ENCODE results near the gene GPR179.

DNA sequence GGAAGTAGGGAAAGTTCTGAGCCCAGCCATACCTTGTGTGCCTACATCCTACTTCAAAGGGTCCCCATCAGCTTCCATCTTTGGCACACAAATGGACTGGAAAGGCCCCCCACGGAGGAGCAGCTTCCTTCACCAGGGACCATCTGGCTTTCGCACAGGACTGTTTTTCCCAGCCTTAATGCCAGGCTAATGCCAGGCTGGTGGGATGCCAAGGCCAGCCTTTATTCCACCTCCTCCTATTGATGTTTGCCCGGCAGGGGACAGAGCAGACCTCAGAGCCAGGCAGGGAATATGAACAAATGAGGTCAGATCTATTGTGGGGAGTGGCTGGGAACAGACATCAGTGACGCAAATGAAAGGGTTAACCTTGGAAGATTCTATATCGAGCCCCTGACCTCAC is 5.7 kb downstream of the GPR179 start:
- no peak for TF ChIP-seq PPARA (CRISPR knock-in tag; IDR thresholded peaks at IDR 0.05; ENCODE audit: borderline replicate concordance)
- TF ChIP-seq OSR1 (CRISPR knock-in tag; IDR thresholded peaks at IDR 0.05) = no peak
- TF ChIP-seq ZFP3 (CRISPR knock-in tag; IDR thresholded peaks at IDR 0.05) = no peak
- TF ChIP-seq, protein P1, sequence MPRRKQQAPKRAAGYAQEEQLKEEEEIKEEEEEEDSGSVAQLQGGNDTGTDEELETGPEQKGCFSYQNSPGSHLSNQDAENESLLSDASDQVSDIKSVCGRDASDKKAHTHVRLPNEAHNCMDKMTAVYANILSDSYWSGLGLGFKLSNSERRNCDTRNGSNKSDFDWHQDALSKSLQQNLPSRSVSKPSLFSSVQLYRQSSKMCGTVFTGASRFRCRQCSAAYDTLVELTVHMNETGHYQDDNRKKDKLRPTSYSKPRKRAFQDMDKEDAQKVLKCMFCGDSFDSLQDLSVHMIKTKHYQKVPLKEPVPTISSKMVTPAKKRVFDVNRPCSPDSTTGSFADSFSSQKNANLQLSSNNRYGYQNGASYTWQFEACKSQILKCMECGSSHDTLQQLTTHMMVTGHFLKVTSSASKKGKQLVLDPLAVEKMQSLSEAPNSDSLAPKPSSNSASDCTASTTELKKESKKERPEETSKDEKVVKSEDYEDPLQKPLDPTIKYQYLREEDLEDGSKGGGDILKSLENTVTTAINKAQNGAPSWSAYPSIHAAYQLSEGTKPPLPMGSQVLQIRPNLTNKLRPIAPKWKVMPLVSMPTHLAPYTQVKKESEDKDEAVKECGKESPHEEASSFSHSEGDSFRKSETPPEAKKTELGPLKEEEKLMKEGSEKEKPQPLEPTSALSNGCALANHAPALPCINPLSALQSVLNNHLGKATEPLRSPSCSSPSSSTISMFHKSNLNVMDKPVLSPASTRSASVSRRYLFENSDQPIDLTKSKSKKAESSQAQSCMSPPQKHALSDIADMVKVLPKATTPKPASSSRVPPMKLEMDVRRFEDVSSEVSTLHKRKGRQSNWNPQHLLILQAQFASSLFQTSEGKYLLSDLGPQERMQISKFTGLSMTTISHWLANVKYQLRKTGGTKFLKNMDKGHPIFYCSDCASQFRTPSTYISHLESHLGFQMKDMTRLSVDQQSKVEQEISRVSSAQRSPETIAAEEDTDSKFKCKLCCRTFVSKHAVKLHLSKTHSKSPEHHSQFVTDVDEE (CRISPR knock-in tag; IDR thresholded peaks at IDR 0.05) = no peak
- TF ChIP-seq BACH2 (CRISPR knock-in tag; IDR thresholded peaks at IDR 0.05; ENCODE audit: borderline replicate concordance) = no peak
- no peak for TF ChIP-seq ARNTL (CRISPR knock-in tag; IDR thresholded peaks at IDR 0.05; ENCODE audit: borderline replicate concordance, low read depth)
- no peak for TF ChIP-seq TOX (CRISPR knock-in tag; IDR thresholded peaks at IDR 0.05; ENCODE audit: borderline replicate concordance)
- TF ChIP-seq ZNF70 (CRISPR knock-in tag; IDR thresholded peaks at IDR 0.05) = no peak

All from SK-N-SH treated with all-trans-retinoic acid at 6 μM for 48 hours (cell line).